Measurements from ENCODE around the gene SUPT5H. TPM values are rescaled to one million over a fixed set of nuclear protein-coding genes. Genes with fewer than 3 reads are reported as not detected.
A peak's percentile ranks its signal among the peaks of the same experiment; 100 is the strongest.

SUPT5H gene
- total and polyA plus RNA-seq, 2 of the 13 experiments (the other 11 are each of a cell fraction or from before 2014, with no cell fraction given) = 48.2 to 51.7 TPM

DNA sequence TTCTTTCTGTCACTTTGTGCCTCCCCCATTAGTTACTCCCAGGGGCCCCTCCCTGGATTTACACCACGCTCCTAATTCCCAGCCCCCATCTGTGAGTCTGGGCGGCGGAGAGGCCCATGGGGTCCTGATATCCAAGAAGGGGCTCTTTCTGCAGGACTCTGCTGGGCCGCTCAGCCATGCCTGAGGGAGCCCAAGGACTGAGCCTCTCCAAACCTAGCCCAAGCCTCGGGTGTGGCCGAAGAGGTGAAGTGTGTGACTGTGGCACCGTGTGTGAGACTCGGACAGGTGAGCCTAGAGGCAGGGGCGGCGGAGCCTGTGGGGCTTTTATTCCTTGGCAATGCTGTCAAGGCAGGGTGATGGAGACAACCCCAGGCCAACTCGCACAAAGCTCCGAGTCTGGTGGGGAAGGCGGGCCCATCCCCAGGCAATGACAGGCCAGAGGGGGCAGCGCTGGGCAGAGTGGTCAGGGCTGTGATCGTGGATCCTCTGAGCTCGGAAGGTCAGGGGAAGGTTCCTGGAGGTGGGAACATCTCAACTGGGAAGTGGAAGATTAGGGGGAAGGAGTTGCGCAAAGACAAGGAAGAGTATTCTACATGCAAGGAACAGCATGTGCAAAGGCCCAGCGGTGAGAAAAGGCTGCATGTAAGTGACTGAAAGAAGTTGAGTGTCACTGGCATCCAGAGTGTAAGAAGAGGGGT is 31.3 kb upstream of the SUPT5H start (continued):
- TF ChIP-seq, protein P1, sequence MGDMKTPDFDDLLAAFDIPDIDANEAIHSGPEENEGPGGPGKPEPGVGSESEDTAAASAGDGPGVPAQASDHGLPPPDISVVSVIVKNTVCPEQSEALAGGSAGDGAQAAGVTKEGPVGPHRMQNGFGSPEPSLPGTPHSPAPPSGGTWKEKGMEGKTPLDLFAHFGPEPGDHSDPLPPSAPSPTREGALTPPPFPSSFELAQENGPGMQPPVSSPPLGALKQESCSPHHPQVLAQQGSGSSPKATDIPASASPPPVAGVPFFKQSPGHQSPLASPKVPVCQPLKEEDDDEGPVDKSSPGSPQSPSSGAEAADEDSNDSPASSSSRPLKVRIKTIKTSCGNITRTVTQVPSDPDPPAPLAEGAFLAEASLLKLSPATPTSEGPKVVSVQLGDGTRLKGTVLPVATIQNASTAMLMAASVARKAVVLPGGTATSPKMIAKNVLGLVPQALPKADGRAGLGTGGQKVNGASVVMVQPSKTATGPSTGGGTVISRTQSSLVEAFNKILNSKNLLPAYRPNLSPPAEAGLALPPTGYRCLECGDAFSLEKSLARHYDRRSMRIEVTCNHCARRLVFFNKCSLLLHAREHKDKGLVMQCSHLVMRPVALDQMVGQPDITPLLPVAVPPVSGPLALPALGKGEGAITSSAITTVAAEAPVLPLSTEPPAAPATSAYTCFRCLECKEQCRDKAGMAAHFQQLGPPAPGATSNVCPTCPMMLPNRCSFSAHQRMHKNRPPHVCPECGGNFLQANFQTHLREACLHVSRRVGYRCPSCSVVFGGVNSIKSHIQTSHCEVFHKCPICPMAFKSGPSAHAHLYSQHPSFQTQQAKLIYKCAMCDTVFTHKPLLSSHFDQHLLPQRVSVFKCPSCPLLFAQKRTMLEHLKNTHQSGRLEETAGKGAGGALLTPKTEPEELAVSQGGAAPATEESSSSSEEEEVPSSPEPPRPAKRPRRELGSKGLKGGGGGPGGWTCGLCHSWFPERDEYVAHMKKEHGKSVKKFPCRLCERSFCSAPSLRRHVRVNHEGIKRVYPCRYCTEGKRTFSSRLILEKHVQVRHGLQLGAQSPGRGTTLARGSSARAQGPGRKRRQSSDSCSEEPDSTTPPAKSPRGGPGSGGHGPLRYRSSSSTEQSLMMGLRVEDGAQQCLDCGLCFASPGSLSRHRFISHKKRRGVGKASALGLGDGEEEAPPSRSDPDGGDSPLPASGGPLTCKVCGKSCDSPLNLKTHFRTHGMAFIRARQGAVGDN (CRISPR knock-in tag; IDR thresholded peaks at IDR 0.05) = peak; percentile 57
- TF ChIP-seq CREB1 (IDR thresholded peaks at IDR 0.05) = no peak
- no peak for TF ChIP-seq CREB1 (CRISPR knock-in tag; IDR thresholded peaks at IDR 0.05)
- TF ChIP-seq SRSF4 (IDR thresholded peaks at IDR 0.05; ENCODE audit: low read depth, low read length, poor library complexity, severe bottlenecking) = no peak
- TF ChIP-seq, protein P2, sequence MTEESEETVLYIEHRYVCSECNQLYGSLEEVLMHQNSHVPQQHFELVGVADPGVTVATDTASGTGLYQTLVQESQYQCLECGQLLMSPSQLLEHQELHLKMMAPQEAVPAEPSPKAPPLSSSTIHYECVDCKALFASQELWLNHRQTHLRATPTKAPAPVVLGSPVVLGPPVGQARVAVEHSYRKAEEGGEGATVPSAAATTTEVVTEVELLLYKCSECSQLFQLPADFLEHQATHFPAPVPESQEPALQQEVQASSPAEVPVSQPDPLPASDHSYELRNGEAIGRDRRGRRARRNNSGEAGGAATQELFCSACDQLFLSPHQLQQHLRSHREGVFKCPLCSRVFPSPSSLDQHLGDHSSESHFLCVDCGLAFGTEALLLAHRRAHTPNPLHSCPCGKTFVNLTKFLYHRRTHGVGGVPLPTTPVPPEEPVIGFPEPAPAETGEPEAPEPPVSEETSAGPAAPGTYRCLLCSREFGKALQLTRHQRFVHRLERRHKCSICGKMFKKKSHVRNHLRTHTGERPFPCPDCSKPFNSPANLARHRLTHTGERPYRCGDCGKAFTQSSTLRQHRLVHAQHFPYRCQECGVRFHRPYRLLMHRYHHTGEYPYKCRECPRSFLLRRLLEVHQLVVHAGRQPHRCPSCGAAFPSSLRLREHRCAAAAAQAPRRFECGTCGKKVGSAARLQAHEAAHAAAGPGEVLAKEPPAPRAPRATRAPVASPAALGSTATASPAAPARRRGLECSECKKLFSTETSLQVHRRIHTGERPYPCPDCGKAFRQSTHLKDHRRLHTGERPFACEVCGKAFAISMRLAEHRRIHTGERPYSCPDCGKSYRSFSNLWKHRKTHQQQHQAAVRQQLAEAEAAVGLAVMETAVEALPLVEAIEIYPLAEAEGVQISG (CRISPR knock-in tag; IDR thresholded peaks at IDR 0.05) = no peak; the same call in 1 of the 2 replicates
- no peak for TF ChIP-seq MZF1 (CRISPR knock-in tag; IDR thresholded peaks at IDR 0.05; ENCODE audit: borderline replicate concordance)
- no peak for TF ChIP-seq POGZ (CRISPR knock-in tag; IDR thresholded peaks at IDR 0.05)
- TF ChIP-seq RAD51 (IDR thresholded peaks at IDR 0.05; ENCODE audit: borderline replicate concordance) = no peak
- TF ChIP-seq ZBTB3 (CRISPR knock-in tag; IDR thresholded peaks at IDR 0.05; ENCODE audit: borderline replicate concordance, low read depth) = 0 out of 2 replicates have a peak, but pooled peaks have one; percentile 22
- TF ChIP-seq CBX1 (IDR thresholded peaks at IDR 0.05; ENCODE audit: low read depth) = no peak
- TF ChIP-seq ZNF563 (CRISPR knock-in tag; IDR thresholded peaks at IDR 0.05) = no peak
- TF ChIP-seq MLLT10 (CRISPR knock-in tag; IDR thresholded peaks at IDR 0.05) = no peak
- TF ChIP-seq, protein P3, sequence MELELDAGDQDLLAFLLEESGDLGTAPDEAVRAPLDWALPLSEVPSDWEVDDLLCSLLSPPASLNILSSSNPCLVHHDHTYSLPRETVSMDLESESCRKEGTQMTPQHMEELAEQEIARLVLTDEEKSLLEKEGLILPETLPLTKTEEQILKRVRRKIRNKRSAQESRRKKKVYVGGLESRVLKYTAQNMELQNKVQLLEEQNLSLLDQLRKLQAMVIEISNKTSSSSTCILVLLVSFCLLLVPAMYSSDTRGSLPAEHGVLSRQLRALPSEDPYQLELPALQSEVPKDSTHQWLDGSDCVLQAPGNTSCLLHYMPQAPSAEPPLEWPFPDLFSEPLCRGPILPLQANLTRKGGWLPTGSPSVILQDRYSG (CRISPR knock-in tag; IDR thresholded peaks at IDR 0.05) = no peak
- TF ChIP-seq SP1 (IDR thresholded peaks at IDR 0.05) = no peak
- no peak for TF ChIP-seq SP1 (CRISPR knock-in tag; IDR thresholded peaks at IDR 0.05)
- peak; percentile 45 for TF ChIP-seq STAG1 (CRISPR knock-in tag; IDR thresholded peaks at IDR 0.05)
- TF ChIP-seq HNRNPL (IDR thresholded peaks at IDR 0.05; ENCODE audit: low read depth, low read length) = no peak
- no peak for TF ChIP-seq ZNF713 (CRISPR knock-in tag; IDR thresholded peaks at IDR 0.05)
- TF ChIP-seq ZNF10 (CRISPR knock-in tag; IDR thresholded peaks at IDR 0.05; ENCODE audit: borderline replicate concordance, low read depth) = no peak
- no peak for TF ChIP-seq POLR2AphosphoS5 (IDR thresholded peaks at IDR 0.05; ENCODE audit: low read depth, low read length)
- no peak for TF ChIP-seq CHD4 (IDR thresholded peaks at IDR 0.05; ENCODE audit: borderline replicate concordance, low read length)
- no peak for TF ChIP-seq RORA (CRISPR knock-in tag; IDR thresholded peaks at IDR 0.05)
- TF ChIP-seq U2AF1 (optimal IDR thresholded peaks at IDR 0.05; ENCODE audit: low read depth, low read length) = no peak
- TF ChIP-seq MAFK (conservative IDR thresholded peaks at IDR 0.05 in 1 of 2, IDR thresholded peaks at IDR 0.05 in 1 of 2; ENCODE audit: low read length in 2 of 2) = no peak
- no peak for TF ChIP-seq ZFP36L2 (CRISPR knock-in tag; IDR thresholded peaks at IDR 0.05)
